HCEC 1CT (cell line): Measurements from ENCODE around the gene NT5C.
A peak's percentile ranks its signal among the peaks of the same experiment; 100 is the strongest.
"Not testable (repeated sequence)": the region's sequence is repeated elsewhere in the genome, so short reads cannot be mapped to it uniquely, and the experiment has no call there.

Experiments used
- DNase-seq: peaks from one replicate; pipeline ENCODE4 v3.0.0-alpha.2; 2017

NT5C gene

DNA sequence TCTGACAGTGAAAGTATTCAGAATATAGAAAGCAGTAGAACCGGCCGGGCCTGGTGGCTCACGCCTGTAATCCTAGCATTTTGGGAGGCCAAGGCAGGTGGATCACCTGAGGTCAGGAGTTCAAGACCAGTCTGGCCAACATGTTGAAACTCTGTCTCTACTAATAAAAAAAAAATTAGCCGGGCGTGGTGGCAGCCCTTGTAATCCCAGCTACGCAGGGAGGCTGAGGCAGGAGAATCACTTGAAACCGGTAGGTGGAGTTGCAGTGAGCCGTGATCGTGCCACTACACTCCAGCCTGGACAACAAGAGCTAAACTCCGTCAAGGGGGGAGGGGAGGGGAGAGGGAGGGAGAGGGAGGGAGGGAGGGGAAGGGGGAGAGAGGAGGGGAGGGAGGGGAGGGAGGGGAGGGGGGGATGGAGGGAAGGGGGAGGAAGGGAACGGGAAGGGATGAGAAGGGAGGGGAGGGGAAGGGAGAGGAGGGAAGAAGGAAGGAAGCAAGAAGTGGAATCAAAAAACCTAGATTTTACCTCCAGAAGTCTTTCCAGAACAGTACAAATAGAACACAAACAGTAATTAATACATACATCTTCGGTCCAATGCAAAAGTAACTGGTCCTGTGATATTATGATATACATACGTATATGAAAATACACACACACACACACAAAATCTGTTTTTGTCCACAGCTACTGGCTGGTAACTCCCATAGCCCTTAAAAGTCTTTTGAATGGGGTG, 10.9 kb upstream of the NT5C start:
- DNase-seq = no peak

DNA sequence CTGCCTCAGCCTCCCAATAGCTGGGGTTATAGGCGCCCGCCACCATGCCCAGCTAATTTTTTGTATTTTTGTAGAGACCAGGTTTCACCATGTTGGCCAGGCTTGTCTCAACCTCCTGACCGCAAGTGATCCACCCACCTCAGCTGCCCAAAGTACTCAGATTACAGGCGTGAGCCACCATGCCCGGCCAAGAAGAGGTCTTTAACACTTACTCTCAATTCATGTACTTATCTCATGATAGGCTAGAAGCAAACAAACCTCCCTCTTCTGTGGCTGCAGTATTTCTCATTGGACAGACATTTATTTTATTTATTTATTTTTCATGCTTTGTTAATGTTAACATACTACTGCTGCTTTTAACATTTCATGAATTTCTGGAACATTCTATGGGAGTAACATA, 7.0 kb upstream of the NT5C start:
- no peak for DNase-seq

DNA sequence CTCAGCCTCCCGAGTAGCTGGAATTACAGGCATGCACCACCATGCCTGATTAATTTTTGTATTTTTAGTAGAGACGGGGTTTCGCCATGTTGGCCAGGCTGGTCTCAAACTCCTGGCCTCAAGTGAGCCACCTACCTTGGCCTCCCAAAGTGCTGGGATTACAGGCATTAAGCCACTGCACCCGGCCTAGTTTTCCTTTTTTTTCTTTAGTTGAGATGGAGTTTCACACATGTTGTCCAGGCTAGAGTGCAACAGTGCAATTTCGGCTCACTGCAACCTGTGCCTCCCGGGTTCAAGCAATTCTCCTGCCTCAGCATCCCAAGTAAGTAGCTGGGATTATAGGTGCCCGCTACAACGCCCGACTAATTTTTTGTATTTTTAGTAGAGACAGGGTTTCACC, 6.2 kb upstream of the NT5C start:
- DNase-seq = not testable (repeated sequence)

DNA sequence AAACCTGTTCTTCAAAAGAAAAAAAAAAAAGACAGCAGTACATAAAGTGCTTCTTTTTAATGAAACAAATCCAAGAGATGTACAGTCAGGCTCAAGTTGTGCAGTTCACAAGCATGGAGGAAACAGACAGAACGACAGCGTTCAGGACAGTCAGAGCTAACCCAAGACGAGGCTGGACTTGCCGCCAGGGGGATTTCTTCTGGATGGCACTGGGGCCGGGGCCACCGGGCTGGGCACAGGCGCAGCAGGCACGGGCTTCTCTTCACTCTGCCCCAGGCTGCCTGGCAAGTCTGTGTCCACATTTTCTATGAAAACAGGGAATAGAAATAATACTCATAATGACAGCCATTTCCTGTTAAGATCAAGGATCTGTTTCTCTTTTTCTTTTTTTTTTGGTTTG, 4.4 kb upstream of the NT5C start:
- no peak for DNase-seq

DNA sequence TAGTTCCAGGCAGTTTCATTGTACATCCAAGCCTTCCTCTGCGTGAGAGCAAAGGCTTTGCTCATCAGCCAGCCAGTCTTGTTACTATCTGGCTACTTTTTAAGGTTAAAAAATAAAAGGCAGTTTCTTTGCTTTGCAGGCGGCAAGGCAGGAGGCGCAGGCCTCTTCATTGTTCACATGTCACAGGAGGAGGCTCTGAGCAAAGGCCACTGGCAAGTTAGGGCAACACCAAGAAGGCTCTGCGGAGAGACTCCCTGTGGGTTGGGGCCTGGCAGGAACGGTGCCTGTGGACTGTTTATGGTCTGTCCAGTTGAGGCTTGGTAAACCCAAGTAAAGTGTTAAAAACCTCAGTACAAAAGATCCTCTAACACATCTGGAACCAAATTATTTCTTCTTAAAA, 3.9 kb upstream of the NT5C start:
- DNase-seq = no peak

DNA sequence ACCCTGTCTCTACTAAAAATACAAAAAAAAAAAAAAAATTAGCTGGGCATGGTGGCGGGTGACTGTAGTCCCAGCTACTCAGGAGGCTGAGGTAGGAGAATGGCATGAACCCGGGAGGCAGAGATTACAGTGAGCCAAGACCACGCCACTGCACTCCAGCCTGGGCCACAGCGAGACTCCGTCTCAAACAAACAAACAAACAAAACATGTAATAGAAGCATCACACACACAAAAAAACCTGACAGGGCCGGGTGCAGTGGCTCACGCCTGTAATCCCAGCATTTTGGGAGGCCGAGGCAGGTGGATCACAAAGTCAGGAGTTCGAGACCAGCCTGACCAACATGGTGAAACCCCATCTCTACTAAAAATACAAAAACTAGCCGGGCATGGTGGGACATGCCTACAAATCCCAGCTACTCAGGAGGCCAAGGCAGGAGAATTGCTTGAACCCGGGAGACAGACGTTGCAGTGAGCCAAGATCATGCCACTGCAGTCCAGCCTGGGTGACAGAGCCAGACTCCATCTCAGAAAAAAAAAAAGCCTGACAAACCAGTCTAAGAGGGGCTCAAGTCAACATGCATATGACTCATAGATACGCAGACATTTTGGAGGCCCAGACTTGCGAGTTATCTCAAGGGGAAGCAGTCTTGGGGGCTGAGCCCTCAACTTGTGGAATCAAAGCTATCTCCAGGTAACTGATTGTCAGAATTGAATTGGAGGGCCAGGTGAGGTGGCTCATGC, 2.2 kb upstream of the NT5C start:
- DNase-seq = not testable (repeated sequence)

DNA sequence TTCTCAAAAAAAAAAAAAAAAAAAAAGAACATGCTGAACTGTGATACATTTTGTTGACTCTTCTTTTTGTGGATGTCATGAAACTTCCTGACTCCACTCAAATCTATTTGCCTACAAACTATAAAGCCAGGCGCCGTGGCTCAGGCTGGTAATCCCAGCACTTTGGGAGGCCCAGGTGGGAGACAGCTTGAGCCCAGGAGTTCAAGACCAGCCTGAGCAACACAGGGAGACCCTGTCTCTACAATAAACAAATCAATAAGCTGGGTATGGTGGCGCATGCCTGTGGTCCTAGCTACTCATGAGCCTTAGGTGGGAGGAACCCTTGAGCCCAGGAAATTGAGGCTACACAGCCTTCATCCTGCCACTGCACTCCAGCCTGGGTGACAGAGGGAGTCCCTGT, 1.5 kb upstream of the NT5C start:
- DNase-seq = no peak

DNA sequence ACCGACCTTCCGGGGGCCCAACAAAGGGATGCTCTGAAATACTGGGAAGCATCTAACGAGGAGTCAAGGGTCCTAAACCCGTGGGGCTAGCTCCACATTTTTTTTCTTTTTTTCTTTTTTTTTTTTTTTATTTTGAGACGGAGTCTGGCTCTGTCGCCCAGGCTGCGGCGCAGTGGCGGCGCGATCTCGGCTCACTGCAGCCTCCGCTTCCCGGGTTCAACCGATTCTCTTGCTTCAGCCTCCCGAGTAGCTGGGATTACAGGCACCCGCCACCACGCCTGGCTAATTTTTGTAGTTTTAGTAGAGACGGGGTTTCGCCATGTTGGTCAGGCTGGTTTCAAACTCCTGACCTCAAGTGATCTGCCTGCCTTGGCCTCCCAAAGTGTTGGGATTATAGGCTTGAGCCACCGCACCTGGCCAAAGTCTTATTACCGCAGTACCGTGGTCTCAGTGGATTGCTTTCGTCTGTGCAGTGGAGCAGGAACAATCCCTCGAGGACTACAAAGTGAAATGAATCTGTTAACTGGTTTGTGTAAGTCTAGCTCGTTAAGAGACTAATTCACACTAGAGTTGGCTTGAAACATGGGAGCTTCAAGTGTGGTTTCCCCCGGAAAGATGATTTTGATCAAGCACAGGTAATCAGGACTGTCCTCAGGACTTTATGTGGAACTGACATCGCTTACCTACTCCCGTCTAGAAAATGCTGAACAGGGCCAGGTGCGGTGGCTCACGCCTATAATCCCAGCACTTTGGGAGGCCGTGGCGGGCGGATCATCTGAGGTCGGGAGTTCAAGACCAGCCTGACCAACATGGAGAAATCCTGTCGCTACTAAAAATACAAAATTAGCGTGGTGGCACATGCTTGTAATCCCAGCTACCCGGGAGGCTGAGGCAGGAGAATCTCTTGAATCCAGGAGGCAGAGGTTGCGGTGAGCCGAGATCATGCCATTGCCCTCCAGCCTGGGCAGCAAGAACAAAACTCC, 767 bp upstream of the NT5C start:
- DNase-seq = not testable (repeated sequence)

DNA sequence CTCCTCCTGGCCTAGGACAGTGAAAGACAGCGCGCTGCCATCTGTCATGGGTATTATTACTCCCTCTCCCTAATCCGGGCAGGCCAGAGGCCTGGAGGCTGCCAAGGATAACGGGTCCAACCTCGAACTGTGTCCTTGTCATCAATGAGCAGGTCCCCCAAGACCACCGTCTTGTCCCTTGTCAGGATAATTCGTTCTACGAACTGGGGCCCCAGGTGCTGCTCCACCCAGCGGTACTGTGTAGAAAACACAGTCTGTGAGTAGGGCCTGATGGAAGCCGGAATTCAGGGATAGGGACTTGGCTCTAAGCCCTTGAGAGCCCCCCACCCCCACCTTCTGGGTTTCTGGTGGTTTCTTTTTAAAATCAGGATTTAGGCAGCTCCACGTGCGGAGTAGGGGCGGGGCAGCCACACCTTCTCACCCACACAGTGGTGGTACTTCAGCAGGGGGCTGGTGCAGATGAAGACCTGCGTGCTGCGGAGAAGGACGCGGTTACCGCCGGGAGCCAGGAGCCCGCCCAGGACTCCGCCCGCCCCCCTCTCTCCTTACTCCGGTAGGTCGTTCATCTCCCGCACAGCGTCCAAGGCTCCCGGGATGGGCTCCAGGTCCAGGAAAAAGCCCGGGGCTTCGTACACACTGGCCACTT, 787 bp downstream of the NT5C start:
- peak; percentile 29 for DNase-seq

DNA sequence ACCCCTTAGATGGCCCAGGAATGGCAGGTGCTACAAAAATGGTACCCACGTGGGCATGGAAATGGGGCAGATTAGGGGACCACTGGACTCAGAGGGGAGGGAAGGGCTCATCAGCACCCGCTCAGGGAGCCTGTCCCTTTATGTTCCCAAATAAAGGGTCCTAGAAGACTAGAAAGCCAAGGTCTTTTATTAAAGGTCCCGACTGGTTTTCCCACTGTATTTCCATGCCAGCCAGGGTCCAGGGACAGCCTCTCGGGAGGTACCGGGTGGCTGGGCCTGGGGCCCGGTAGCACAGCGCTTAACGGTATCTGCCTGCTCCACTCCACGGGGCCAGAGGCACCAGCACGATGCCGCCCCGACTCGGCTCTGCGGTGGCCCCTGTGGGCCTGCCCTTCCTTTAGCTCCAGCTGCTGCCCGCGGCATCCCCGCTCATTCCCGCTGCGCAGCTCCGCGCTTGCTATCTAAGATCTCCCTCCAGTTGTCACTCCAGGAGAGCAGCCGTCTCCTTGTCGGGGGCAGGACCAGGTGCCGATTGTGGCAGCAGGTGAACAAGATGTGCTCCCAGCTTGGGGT, 1.4 kb downstream of the NT5C start:
- no peak for DNase-seq

DNA sequence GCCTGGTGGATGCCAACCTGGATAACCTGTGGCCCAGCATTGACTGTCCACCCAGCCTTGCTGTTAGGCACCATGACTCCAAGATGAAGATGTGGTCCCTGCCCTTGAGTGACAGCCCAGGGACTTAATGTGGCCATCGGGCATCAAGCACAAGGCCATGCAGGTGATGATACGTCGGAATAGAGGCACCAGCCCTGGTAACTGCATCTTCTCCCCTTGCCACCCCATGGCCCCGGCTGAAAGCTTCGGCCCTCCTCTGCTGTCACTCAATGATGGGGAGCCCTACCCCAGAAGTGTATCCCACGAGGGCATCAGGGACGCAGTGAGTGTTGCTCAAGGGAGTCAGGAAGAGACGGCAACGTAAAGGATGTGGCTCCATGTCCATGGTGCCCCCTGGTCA, 2.0 kb downstream of the NT5C start:
- no peak for DNase-seq

DNA sequence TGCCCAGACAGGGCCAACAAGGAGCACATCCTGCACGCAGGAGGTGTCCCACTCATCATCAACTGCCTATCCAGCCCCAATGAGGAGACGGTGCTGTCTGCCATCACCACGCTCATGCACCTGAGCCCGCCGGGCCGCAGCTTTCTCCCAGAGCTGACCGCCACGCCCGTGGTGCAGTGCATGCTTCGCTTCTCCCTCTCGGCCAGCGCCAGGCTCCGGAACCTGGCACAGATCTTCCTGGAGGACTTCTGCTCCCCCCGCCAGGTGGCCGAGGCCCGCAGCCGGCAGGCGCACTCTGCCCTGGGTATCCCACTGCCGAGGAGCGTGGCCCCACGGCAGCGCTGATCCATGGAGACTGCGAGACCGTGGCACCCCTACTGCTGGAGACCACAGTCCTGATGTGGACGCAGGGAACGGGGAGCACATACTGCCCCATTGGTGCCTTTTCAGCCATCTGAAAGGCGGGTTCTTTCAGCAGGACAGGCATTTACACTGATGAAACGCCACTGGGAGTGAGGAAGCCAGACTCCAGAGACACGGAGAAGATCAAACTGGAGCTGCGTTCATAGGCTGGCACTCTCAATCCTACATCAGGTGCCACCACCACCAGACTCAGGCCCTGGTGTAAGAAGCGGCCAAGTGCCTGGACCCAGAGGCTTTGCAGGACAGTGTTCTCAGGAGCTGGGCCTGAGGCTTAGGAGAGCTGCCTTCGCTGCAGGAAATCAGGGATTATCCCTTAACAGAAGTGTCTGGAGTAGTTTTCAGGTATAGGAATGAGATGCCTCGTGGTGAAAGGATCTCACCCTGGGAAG, 2.6 kb downstream of the NT5C start:
- no peak for DNase-seq

DNA sequence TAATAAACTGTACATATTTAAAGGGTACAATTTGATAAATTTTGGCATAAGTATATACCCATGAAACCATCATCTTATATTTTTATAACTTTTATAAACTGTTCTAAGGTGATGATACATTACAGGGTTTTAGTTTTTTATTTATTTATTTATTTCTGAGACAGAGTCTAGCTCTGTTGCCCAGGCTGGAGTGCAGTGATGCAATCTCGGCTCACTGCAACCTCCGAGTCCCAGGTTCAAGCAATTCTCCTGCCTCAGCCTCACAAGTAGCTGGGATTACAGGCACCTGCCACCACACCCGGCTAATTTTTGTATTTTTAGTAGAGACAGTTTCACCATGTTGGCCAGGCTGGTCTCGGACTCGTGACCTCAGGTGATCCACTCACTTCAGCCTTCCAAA, 3.6 kb downstream of the NT5C start:
- DNase-seq = not testable (repeated sequence)

DNA sequence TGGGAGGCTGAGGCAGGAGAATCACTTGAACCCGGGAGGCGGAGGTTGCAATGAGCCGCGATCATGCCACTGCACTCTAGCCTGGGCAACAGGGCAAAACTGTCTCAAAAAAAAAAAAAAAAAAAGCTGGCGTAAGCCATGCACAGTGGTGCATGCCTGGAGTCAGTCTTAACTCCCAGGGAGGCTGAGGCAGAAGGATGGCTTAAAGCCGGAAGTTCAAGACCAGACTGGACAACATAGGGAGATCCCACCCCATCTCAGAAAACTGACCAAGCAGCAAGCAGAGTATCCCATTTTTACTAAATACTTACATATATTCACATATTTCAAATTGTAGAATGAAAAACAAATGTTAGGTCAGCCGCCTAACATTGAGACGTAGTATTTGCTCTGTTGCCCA, 4.6 kb downstream of the NT5C start:
- DNase-seq = no peak

DNA sequence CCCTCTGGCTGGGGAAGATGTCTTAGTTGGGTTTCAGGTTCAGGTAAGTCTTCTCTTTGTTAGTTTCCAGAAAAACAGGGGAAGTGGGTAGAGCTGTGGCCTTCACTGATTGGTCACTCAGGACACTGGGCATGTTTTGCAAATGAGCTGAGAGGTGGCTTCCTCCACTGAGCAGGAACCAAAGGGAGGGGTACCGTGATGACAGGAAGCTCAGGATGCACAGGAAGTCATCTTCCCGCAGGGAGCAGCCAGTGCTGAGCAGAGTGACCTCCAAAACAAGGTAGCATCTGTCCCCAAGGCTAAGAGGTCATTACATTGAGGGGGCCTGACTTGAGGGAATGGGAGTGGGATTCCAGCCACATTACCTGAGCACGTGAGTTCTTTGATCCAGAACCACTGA, 5.6 kb downstream of the NT5C start:
- DNase-seq = no peak

DNA sequence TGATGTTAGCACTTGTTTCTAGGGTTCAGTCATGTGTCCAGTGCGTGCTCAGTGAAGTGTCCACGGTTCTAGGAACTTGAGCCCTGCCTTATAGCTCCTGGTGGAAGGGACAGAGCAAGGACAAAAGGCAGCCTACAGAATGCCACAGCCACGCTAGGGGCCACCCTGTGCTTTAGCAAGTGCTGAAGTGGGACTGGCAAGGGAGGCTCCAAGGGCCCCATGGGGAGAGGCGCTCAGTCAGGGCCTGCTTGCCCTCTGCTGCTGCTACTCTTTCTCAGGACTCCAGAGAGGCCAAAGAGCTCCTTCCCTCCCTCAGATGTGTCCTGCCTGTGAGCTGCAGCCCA, 6.8 kb downstream of the NT5C start:
- no peak for DNase-seq

DNA sequence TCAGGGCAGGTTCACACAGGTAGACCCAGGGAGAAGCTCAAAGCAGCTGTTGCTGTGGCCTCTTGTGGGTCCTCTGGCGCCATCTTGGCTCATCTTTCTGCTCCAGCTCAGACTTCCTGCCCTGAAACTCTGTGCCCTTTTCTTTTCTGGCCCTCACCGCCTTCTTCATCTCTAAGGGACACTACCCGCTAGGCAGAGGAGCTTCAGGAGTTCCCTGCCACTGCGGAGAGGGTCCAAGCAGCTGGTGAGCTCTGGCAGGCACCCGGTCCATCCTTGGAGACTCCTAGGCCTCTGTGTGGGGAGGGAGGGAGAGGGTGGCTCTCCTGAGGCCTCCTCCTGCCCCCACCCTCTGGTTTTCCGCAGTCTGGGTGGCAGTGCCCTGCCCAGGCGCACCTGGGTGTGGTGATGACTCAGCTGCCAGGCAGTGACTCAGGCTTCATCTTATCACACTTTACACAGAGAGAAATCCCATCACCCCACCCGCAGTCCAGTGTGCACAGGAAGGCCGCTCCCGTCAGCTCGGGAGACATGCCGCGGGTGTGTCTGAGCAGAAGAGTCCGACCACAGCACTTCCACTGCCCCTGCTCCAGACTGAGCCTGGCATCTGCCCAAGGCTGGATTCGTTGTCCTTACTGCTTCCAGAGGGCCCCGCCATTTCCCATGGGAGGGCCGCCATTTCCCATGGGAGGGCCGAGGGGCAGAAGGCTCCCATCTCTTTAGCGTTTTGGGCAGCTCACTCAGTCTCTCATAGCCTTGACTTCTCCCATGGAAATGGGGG, 7.3 kb downstream of the NT5C start:
- no peak for DNase-seq

DNA sequence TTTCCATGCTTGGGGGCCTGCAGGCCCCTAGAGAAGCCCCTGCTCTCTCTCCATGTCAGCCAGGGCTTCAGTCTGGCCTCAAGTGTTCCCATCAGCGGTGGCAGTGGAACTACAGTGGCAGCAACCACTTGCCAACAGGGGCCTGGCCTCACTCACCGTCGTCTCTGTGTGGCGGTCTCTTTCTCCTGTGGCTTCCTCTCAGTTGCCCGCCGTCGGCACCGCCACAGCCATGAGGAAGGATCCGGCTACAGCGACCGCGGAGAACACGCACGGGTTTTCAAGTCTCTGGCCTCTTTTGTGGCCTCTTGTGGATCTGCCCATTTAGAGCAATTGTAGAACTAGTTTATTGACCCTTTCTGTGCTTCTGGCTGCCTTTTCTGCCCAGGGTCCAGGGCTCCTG, 13.2 kb downstream of the NT5C start:
- DNase-seq = no peak

DNA sequence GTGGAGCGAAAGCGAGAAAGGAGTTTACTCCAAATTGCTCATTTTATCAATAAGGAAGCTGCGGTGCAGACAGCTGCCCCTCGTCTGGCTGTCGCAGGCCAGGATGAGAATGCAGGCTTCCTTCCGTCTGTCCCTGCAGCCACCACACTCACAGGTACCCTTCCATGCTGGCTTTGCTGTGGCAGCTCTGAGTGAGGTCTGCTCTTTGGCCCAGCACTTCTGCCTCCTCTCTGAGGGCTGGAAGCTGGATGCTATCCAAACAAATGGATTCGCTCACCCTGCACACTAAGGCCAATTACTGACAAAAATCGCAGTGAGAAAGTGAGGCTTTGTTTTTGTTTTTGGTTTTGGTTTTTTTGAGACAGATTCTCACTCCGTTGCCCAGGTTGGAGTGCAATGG, 14.8 kb downstream of the NT5C start:
- no peak for DNase-seq

DNA sequence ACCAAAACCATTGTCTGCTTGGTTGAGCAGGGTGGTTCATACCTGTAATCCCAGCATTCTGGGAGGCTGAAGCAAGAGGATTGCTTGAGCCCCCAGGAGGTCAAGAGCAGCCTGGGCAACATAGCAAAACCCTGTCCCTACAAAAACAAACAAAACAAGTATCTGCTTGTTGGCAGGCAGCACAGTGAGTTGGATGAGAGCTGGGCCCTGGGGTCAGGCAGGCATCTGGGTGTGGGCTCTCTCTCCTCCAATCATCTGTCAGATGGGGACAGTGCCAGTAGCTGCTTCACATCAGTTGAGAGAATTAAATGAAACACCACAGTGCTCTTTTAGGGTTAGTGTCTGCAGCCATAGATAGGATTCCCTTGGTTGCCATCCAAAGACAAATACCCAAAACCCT, 16.0 kb downstream of the NT5C start:
- no peak for DNase-seq
